ENCODE data around the gene CCZ1. TPM values are rescaled to one million over a fixed set of nuclear protein-coding genes. Genes with fewer than 3 reads are reported as not detected.
A peak's percentile ranks its signal among the peaks of the same experiment; 100 is the strongest.
"Not testable (repeated sequence)": the region's sequence is repeated elsewhere in the genome, so short reads cannot be mapped to it uniquely, and the experiment has no call there.

The CCZ1 gene
- total and polyA plus RNA-seq, 4 donors: 21.2 to 33.0 (median 25.5) TPM

- H3K4me1 ChIP-seq (ENCODE audit: control insufficient read depth in 4 of 4, insufficient read depth in 4 of 4, low read length in 3 of 4); H3K9me3 ChIP-seq (ENCODE audit: control insufficient read depth in 4 of 4, low read length in 3 of 4); H3K27me3 ChIP-seq (ENCODE audit: control insufficient read depth in 4 of 4, insufficient read depth in 4 of 4, low read length in 3 of 4); H3K27ac ChIP-seq (ENCODE audit: low read depth in 1 of 2, low read length in 2 of 2); H3K9ac ChIP-seq (ENCODE audit: low read depth in 1 of 2, low read length in 2 of 2); H3K36me3 ChIP-seq (ENCODE audit: control insufficient read depth in 4 of 4, insufficient read depth in 3 of 4, low read depth in 1 of 4, low read length in 3 of 4); DNase-seq (ENCODE audit: low spot score); H3K4me3 ChIP-seq (ENCODE audit: low read depth in 1 of 3, low read length in 3 of 3): not testable (repeated sequence)
- 70% methylated on average over 6 of the region's 6 CpGs for WGBS
- peak; percentile 11 for TF ChIP-seq SP1 (IDR thresholded peaks at IDR 0.05)
- peak; percentile 43 to 55 for TF ChIP-seq HNF4A (conservative IDR thresholded peaks at IDR 0.05)
Measured at GRCh38 chr7:5868928-5869341, 29.6 kb upstream of the CCZ1 start.

GRCh38 chr7:5869691-5870090 is 28.8 kb upstream of the CCZ1 start:
- no peaks in the 10 kb centered on the region for H3K27me3 ChIP-seq (ENCODE audit: control insufficient read depth in 4 of 4, insufficient read depth in 4 of 4, low read length in 3 of 4)
- no peak for TF ChIP-seq TAF1 (conservative IDR thresholded peaks at IDR 0.05)
- no peaks in the 10 kb centered on the region for H3K4me1 ChIP-seq (ENCODE audit: control insufficient read depth in 4 of 4, insufficient read depth in 4 of 4, low read length in 3 of 4)
- no peak for DNase-seq (ENCODE audit: low spot score)
- H3K36me3 ChIP-seq (ENCODE audit: control insufficient read depth in 4 of 4, insufficient read depth in 3 of 4, low read depth in 1 of 4, low read length in 3 of 4): no peaks in the 10 kb centered on the region
- H3K9ac ChIP-seq (ENCODE audit: low read depth in 1 of 2, low read length in 2 of 2): no peak overlapping the region
- H3K4me3 ChIP-seq (ENCODE audit: low read depth in 1 of 3, low read length in 3 of 3): no peak overlapping the region
- 92% methylated on average over 13 of the region's 13 CpGs for WGBS
- H3K9me3 ChIP-seq (ENCODE audit: control insufficient read depth in 4 of 4, low read length in 3 of 4): peaks cover 0 to 1% (median 0%) of the 10 kb centered on the region in 4 donors
- H3K27ac ChIP-seq (ENCODE audit: low read depth in 1 of 2, low read length in 2 of 2): no peak overlapping the region

GRCh38 chr7:5870311-5870710 is 28.2 kb upstream of the CCZ1 start:
- H3K27me3 ChIP-seq (ENCODE audit: control insufficient read depth in 4 of 4, insufficient read depth in 4 of 4, low read length in 3 of 4): no peaks in the 10 kb centered on the region
- 84% methylated on average over 2 of the region's 2 CpGs for WGBS
- no peak overlapping the region for H3K4me3 ChIP-seq (ENCODE audit: low read depth in 1 of 3, low read length in 3 of 3)
- H3K36me3 ChIP-seq (ENCODE audit: control insufficient read depth in 4 of 4, insufficient read depth in 3 of 4, low read depth in 1 of 4, low read length in 3 of 4): no peaks in the 10 kb centered on the region
- H3K9ac ChIP-seq (ENCODE audit: low read depth in 1 of 2, low read length in 2 of 2): no peak overlapping the region
- DNase-seq (ENCODE audit: low spot score): no peak
- no peak overlapping the region for H3K27ac ChIP-seq (ENCODE audit: low read depth in 1 of 2, low read length in 2 of 2)
- TF ChIP-seq RAD21 (IDR thresholded peaks at IDR 0.05) (no peak), NR2F2 (IDR thresholded peaks at IDR 0.05) (no peak), RXRA (IDR thresholded peaks at IDR 0.05) (no peak), JUND (IDR thresholded peaks at IDR 0.05) (no peak), SP1 (IDR thresholded peaks at IDR 0.05) (no peak), CTCF (IDR thresholded peaks at IDR 0.05; ENCODE audit: low read depth, low read length, missing input control) (no peak), ATF3 (IDR thresholded peaks at IDR 0.05) (no peak), REST (IDR thresholded peaks at IDR 0.05) (no peak), YY1 (IDR thresholded peaks at IDR 0.05) (no peak)
- no peaks in the 10 kb centered on the region for H3K4me1 ChIP-seq (ENCODE audit: control insufficient read depth in 4 of 4, insufficient read depth in 4 of 4, low read length in 3 of 4)
- H3K9me3 ChIP-seq (ENCODE audit: control insufficient read depth in 4 of 4, low read length in 3 of 4): peaks cover 0 to 1% (median 0%) of the 10 kb centered on the region in 4 donors
